WTC11 (cell line): ENCODE measurements around the gene CFAP100. TPM values are rescaled to one million over a fixed set of nuclear protein-coding genes. Genes with fewer than 3 reads are reported as not detected.

ENCODE experiments used
- ATAC-seq: fragments of 200-7000 bp; cut with Tn5 transposase; 2 replicates; pipeline ENCODE4 v1.10.0; 2021; ENCODE audit warnings: mild to moderate bottlenecking, moderate library complexity
- CTCF ChIA-PET: fragments of 300-600 bp; sonication (Branson Sonifier 250); formaldehyde crosslinking; loops from one replicate; lab custom pipeline; 2021; ENCODE audit warnings: antibody characterized with exemption; lab: Charles Lee
- POLR2A ChIA-PET: fragments of 350-600 bp; sonication (Branson Sonifier 250); formaldehyde crosslinking; loops from one replicate; lab custom pipeline; 2021; ENCODE audit warnings: antibody characterized with exemption; lab: Charles Lee
- DNase-seq: peaks from one replicate; pipeline ENCODE4 v3.0.0; 2021; ENCODE audit warnings: low spot score
- H3K27ac Mint-ChIP-seq: 2 replicates; pipeline ENCODE4 v1.8.0; 2021; ENCODE audit warnings: mixed read lengths
- H3K27me3 Mint-ChIP-seq: 2 replicates; pipeline ENCODE4 v1.8.0; 2021; ENCODE audit warnings: low read depth, mild to moderate bottlenecking, moderate library complexity, mixed read lengths
- H3K36me3 Mint-ChIP-seq: 2 replicates; pipeline ENCODE4 v1.8.0; 2021; ENCODE audit warnings: mixed read lengths
- H3K4me1 Mint-ChIP-seq: 2 replicates; pipeline ENCODE4 v1.8.0; 2022; ENCODE audit warnings: mixed read lengths
- H3K4me3 Mint-ChIP-seq: 2 replicates; pipeline ENCODE4 v1.8.0; 2021; ENCODE audit warnings: mild to moderate bottlenecking, moderate library complexity, mixed read lengths
- H3K9me3 Mint-ChIP-seq: 2 replicates; pipeline ENCODE4 v1.8.0; 2021; ENCODE audit warnings: mixed read lengths
- ATF1 ChIP-seq: sonication (generic); formaldehyde crosslinking; IDR thresholded peaks from 2 replicates; pipeline ENCODE4 v1.8.1; 2023; ENCODE audit warnings: mild to moderate bottlenecking, moderate library complexity, missing genetic modification reagents
- CBFB ChIP-seq: sonication (generic); formaldehyde crosslinking; IDR thresholded peaks from 2 replicates; pipeline ENCODE4 v1.8.1; 2022; ENCODE audit warnings: mild to moderate bottlenecking, low read depth, missing genetic modification reagents
- CREB1 ChIP-seq: sonication (generic); formaldehyde crosslinking; IDR thresholded peaks from 2 replicates; pipeline ENCODE4 v1.8.0; 2023; ENCODE audit warnings: mild to moderate bottlenecking, missing genetic modification reagents
- FOXP1 ChIP-seq: sonication (generic); formaldehyde crosslinking; IDR thresholded peaks from 2 replicates; pipeline ENCODE4 v1.8.0; 2022; ENCODE audit warnings: missing genetic modification reagents, mild to moderate bottlenecking, moderate library complexity, borderline replicate concordance
- JUN ChIP-seq: sonication (generic); formaldehyde crosslinking; IDR thresholded peaks from 2 replicates; pipeline ENCODE4 v1.8.0; 2023; ENCODE audit warnings: mild to moderate bottlenecking, missing genetic modification reagents
- NFATC4 ChIP-seq: fragments of 250-450 bp; sonication (Bioruptor Pico); IDR thresholded peaks from 2 replicates; pipeline ENCODE4 v1.9.0; 2021; ENCODE audit warnings: mild to moderate bottlenecking
- NR1H2 ChIP-seq: sonication (generic); formaldehyde crosslinking; IDR thresholded peaks from 2 replicates; pipeline ENCODE4 v1.9.0; 2021; ENCODE audit warnings: mild to moderate bottlenecking, moderate library complexity, missing genetic modification reagents
- NR2C2 ChIP-seq: sonication (generic); formaldehyde crosslinking; IDR thresholded peaks from 2 replicates; pipeline ENCODE4 v1.8.0; 2022; ENCODE audit warnings: mild to moderate bottlenecking, missing genetic modification reagents
- PRRX2 ChIP-seq: fragments of 250-450 bp; sonication (Bioruptor Pico); IDR thresholded peaks from 2 replicates; pipeline ENCODE4 v1.8.0; 2021; ENCODE audit warnings: mild to moderate bottlenecking
- SP1 ChIP-seq: sonication (generic); formaldehyde crosslinking; conservative IDR thresholded peaks from 2 replicates; pipeline ENCODE4 v1.8.1; 2022; ENCODE audit warnings: missing genetic modification reagents
- TEAD4 ChIP-seq: sonication (generic); formaldehyde crosslinking; IDR thresholded peaks from 2 replicates; pipeline ENCODE4 v1.8.0; 2022; ENCODE audit warnings: mild to moderate bottlenecking, missing genetic modification reagents
- ZBTB21 ChIP-seq: sonication (generic); formaldehyde crosslinking; IDR thresholded peaks from 2 replicates; pipeline ENCODE4 v1.8.1; 2023; ENCODE audit warnings: mild to moderate bottlenecking, missing genetic modification reagents, borderline replicate concordance
- ZNF219 ChIP-seq: sonication (generic); formaldehyde crosslinking; IDR thresholded peaks from 2 replicates; pipeline ENCODE4 v1.8.0; 2023; ENCODE audit warnings: missing genetic modification reagents, mild to moderate bottlenecking, borderline replicate concordance
- ZNF263 ChIP-seq: sonication (generic); formaldehyde crosslinking; IDR thresholded peaks from 2 replicates; pipeline ENCODE4 v1.8.1; 2022; ENCODE audit warnings: low read depth, mild to moderate bottlenecking, moderate library complexity, missing genetic modification reagents
- ZNF671 ChIP-seq: fragments of 250-450 bp; sonication (Bioruptor Pico); IDR thresholded peaks from 2 replicates; pipeline ENCODE4 v1.8.0; 2021; ENCODE audit warnings: mild to moderate bottlenecking
- total RNA-seq: library from RNA; stranded (reverse); gene quantifications from 3 replicates; pipeline ENCODE4 v1.2.3, GENCODE V29; 2021
- TF ChIP-seq, protein P1 (sequence below): sonication (generic); formaldehyde crosslinking; IDR thresholded peaks from 2 replicates; pipeline ENCODE4 v1.8.0; 2022; ENCODE audit warnings: mild to moderate bottlenecking, missing genetic modification reagents
- TF ChIP-seq, protein P2 (sequence below): sonication (generic); formaldehyde crosslinking; IDR thresholded peaks from 2 replicates; pipeline ENCODE4 v1.8.0; 2023; ENCODE audit warnings: mild to moderate bottlenecking, missing genetic modification reagents
- TF ChIP-seq, protein P3 (sequence below): fragments of 250-450 bp; sonication (Bioruptor Pico); IDR thresholded peaks from 2 replicates; pipeline ENCODE4 v1.9.0; 2021; ENCODE audit warnings: mild to moderate bottlenecking
- TF ChIP-seq, protein P4 (sequence below): sonication (generic); formaldehyde crosslinking; conservative IDR thresholded peaks from 2 replicates; pipeline ENCODE4 v1.8.1; 2022; ENCODE audit warnings: mild to moderate bottlenecking, missing genetic modification reagents
- TF ChIP-seq, protein P5 (sequence below): sonication (generic); formaldehyde crosslinking; IDR thresholded peaks from 2 replicates; pipeline ENCODE4 v1.8.0; 2023; ENCODE audit warnings: missing genetic modification reagents, mild to moderate bottlenecking, borderline replicate concordance

The CFAP100 gene
- total RNA-seq, 1 experiment from 2014 or later = not detected

DNA sequence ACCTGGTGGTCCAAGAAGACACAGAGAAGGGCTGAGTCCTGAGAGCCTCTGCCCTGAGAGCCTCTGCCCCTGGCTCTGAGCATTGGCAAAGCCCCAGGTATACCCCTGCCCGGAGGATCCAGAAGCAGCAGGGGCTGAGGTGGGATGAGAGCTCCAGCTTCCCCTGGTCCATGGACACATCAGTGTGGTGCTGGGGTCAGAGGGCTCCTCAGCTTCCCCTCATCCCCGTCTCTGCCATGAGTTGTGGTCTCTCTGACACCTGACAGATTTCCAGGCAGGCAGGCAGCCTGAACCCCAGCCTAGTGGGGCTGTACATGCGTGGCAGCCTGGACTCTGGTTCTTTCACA lies 34.0 kb upstream of the CFAP100 start:
- TF ChIP-seq, protein P1, sequence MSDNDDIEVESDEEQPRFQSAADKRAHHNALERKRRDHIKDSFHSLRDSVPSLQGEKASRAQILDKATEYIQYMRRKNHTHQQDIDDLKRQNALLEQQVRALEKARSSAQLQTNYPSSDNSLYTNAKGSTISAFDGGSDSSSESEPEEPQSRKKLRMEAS = no peak
- TF ChIP-seq CREB1 (no peak), NR2C2 (CRISPR knock-in tag) (no peak), NFATC4 (CRISPR knock-in tag) (no peak), NR1H2 (CRISPR knock-in tag) (no peak), ZNF219 (CRISPR knock-in tag) (no peak), ATF1 (CRISPR knock-in tag) (no peak), ZBTB21 (CRISPR knock-in tag) (no peak), TEAD4 (CRISPR knock-in tag) (no peak), PRRX2 (CRISPR knock-in tag) (no peak), JUN (CRISPR knock-in tag) (no peak), FOXP1 (no peak), ZNF671 (CRISPR knock-in tag) (no peak), SP1 (CRISPR knock-in tag) (no peak), CBFB (CRISPR knock-in tag) (no peak), ZNF263 (no peak)
- TF ChIP-seq, protein P2, sequence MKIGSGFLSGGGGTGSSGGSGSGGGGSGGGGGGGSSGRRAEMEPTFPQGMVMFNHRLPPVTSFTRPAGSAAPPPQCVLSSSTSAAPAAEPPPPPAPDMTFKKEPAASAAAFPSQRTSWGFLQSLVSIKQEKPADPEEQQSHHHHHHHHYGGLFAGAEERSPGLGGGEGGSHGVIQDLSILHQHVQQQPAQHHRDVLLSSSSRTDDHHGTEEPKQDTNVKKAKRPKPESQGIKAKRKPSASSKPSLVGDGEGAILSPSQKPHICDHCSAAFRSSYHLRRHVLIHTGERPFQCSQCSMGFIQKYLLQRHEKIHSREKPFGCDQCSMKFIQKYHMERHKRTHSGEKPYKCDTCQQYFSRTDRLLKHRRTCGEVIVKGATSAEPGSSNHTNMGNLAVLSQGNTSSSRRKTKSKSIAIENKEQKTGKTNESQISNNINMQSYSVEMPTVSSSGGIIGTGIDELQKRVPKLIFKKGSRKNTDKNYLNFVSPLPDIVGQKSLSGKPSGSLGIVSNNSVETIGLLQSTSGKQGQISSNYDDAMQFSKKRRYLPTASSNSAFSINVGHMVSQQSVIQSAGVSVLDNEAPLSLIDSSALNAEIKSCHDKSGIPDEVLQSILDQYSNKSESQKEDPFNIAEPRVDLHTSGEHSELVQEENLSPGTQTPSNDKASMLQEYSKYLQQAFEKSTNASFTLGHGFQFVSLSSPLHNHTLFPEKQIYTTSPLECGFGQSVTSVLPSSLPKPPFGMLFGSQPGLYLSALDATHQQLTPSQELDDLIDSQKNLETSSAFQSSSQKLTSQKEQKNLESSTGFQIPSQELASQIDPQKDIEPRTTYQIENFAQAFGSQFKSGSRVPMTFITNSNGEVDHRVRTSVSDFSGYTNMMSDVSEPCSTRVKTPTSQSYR (CRISPR knock-in tag) = no peak
- TF ChIP-seq, protein P3, sequence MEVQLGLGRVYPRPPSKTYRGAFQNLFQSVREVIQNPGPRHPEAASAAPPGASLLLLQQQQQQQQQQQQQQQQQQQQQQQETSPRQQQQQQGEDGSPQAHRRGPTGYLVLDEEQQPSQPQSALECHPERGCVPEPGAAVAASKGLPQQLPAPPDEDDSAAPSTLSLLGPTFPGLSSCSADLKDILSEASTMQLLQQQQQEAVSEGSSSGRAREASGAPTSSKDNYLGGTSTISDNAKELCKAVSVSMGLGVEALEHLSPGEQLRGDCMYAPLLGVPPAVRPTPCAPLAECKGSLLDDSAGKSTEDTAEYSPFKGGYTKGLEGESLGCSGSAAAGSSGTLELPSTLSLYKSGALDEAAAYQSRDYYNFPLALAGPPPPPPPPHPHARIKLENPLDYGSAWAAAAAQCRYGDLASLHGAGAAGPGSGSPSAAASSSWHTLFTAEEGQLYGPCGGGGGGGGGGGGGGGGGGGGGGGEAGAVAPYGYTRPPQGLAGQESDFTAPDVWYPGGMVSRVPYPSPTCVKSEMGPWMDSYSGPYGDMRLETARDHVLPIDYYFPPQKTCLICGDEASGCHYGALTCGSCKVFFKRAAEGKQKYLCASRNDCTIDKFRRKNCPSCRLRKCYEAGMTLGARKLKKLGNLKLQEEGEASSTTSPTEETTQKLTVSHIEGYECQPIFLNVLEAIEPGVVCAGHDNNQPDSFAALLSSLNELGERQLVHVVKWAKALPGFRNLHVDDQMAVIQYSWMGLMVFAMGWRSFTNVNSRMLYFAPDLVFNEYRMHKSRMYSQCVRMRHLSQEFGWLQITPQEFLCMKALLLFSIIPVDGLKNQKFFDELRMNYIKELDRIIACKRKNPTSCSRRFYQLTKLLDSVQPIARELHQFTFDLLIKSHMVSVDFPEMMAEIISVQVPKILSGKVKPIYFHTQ (CRISPR knock-in tag) = no peak
- TF ChIP-seq, protein P4, sequence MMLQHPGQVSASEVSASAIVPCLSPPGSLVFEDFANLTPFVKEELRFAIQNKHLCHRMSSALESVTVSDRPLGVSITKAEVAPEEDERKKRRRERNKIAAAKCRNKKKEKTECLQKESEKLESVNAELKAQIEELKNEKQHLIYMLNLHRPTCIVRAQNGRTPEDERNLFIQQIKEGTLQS = no peak
- TF ChIP-seq, protein P5, sequence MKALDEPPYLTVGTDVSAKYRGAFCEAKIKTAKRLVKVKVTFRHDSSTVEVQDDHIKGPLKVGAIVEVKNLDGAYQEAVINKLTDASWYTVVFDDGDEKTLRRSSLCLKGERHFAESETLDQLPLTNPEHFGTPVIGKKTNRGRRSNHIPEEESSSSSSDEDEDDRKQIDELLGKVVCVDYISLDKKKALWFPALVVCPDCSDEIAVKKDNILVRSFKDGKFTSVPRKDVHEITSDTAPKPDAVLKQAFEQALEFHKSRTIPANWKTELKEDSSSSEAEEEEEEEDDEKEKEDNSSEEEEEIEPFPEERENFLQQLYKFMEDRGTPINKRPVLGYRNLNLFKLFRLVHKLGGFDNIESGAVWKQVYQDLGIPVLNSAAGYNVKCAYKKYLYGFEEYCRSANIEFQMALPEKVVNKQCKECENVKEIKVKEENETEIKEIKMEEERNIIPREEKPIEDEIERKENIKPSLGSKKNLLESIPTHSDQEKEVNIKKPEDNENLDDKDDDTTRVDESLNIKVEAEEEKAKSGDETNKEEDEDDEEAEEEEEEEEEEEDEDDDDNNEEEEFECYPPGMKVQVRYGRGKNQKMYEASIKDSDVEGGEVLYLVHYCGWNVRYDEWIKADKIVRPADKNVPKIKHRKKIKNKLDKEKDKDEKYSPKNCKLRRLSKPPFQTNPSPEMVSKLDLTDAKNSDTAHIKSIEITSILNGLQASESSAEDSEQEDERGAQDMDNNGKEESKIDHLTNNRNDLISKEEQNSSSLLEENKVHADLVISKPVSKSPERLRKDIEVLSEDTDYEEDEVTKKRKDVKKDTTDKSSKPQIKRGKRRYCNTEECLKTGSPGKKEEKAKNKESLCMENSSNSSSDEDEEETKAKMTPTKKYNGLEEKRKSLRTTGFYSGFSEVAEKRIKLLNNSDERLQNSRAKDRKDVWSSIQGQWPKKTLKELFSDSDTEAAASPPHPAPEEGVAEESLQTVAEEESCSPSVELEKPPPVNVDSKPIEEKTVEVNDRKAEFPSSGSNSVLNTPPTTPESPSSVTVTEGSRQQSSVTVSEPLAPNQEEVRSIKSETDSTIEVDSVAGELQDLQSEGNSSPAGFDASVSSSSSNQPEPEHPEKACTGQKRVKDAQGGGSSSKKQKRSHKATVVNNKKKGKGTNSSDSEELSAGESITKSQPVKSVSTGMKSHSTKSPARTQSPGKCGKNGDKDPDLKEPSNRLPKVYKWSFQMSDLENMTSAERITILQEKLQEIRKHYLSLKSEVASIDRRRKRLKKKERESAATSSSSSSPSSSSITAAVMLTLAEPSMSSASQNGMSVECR (CRISPR knock-in tag) = no peak
- Mint-ChIP-seq H3K27ac (no peak overlapping the region), H3K27me3 (peaks cover 30% of the 10 kb centered on the region), H3K4me1 (peaks cover 39% of the 10 kb centered on the region), H3K9me3 (peaks cover 13% of the 10 kb centered on the region), H3K4me3 (no peak overlapping the region), H3K36me3 (peaks cover 15% of the 10 kb centered on the region; the same call in 1 of the 2 replicates)
- DNase-seq (no peak), ATAC-seq (no peak)
- POLR2A ChIA-PET = no interaction called here
- CTCF ChIA-PET = no interaction called here
